Measurements from ENCODE around the gene MBOAT1. TPM values are rescaled to one million over a fixed set of nuclear protein-coding genes. Genes with fewer than 3 reads are reported as not detected.

MBOAT1 gene
- total RNA-seq, 1 experiment from 2014 or later, result 9.9 TPM

- Histone ChIP-seq H3K27me3 (ENCODE audit: insufficient read depth, low read length) (no peaks in the 10 kb centered on the region), H3K9ac (ENCODE audit: extremely low read depth, insufficient read length, low read length) (no peak overlapping the region), H3K79me1 (ENCODE audit: insufficient read depth, low read depth, low read length, poor library complexity, severe bottlenecking) (no peaks in the 10 kb centered on the region), H2BK15ac (ENCODE audit: low read depth, low read length) (no peak overlapping the region), H3K23ac (ENCODE audit: insufficient read length, low read depth, low read length) (no peak overlapping the region), H3K79me2 (ENCODE audit: insufficient read depth, low read length) (no peaks in the 10 kb centered on the region), H3T11ph (ENCODE audit: low read length) (no peak overlapping the region), H3K4me1 (ENCODE audit: insufficient read depth, low read length) (peaks cover 4% of the 10 kb centered on the region; the same call in 1 of the 2 replicates), H4K5ac (ENCODE audit: insufficient read length, low read depth, low read length) (no peak overlapping the region), H3K27ac (ENCODE audit: insufficient read length, low read depth, low read length) (no peak overlapping the region), H2AFZ (ENCODE audit: low read length) (no peak overlapping the region), H3K4ac (ENCODE audit: low read depth, low read length) (no peak overlapping the region), H2BK120ac (ENCODE audit: low read depth, low read length, poor library complexity, severe bottlenecking) (no peak overlapping the region), H4K8ac (replicated peaks; ENCODE audit: insufficient read length, low read depth, low read length) (no peak overlapping the region), H3K9me3 (ENCODE audit: control insufficient read depth, low read depth, low read length) (no peaks in the 10 kb centered on the region), H3K23me2 (ENCODE audit: insufficient read length, low read depth, low read length, poor library complexity, severe bottlenecking) (no peaks in the 10 kb centered on the region), H2BK5ac (ENCODE audit: insufficient read length, low read length) (no peak overlapping the region), H4K20me1 (ENCODE audit: control insufficient read depth, insufficient read depth, insufficient read length) (no peaks in the 10 kb centered on the region), H3K56ac (ENCODE audit: insufficient read length, low read depth, low read length) (no peak overlapping the region), H2BK20ac (ENCODE audit: low read depth, low read length, poor library complexity, severe bottlenecking) (no peak overlapping the region), H4K91ac (ENCODE audit: insufficient read length, low read depth, low read length) (no peak overlapping the region), H3K18ac (ENCODE audit: insufficient read length, low read depth, low read length) (no peak overlapping the region), H3K4me2 (ENCODE audit: insufficient read depth, insufficient read length, low read length) (no peak overlapping the region), H2BK12ac (ENCODE audit: insufficient read length, low read depth, low read length) (no peak overlapping the region), H3K14ac (ENCODE audit: insufficient read depth, low read length) (no peak overlapping the region), H2AK5ac (ENCODE audit: insufficient read length, low read length) (no peak overlapping the region)
- Mint-ChIP-seq H3K27me3 (ENCODE audit: low read depth) (no peaks in the 10 kb centered on the region), H3K36me3 (ENCODE audit: insufficient read depth in 1 of 3, low read depth in 3 of 3) (peaks cover 0 to 6% (median 0%) of the 10 kb centered on the region in 3 experiments; a peak in 2 of 7 replicates), H3K4me1 (peaks cover 8 to 11% of the 10 kb centered on the region in 2 experiments), H3K9me3 (no peaks in the 10 kb centered on the region), H3K4me3 (no peak overlapping the region), H3K27ac (0 out of 7 replicates have a peak overlapping the region, but pooled peaks of 1 of the 3 experiments have one; percentile 4)
- no peak for DNase-seq
- no peak for TF ChIP-seq CTCF (conservative IDR thresholded peaks at IDR 0.05)
- WGBS (ENCODE audit: extremely low coverage, insufficient read length, low lambda C conversion rate), result no CpG with 5 or more reads among the region's 9 CpGs
These were observed 96.9 kb downstream of the MBOAT1 start for GRCh38 chr6:20115246-20115980.
